CD14-positive monocyte (primary cell): ENCODE measurements around the gene TRAIP. TPM values are rescaled to one million over a fixed set of nuclear protein-coding genes. Genes with fewer than 3 reads are reported as not detected.

ENCODE experiments used
- DNase-seq, 3 donors: peaks; one replicate each; pipeline ENCODE4 v3.0.0-alpha.2; 2011 to 2022
- H2AFZ ChIP-seq: 2 replicates; pipeline ENCODE4 v1.6.0; 2012; ENCODE audit warnings: mild to moderate bottlenecking, low read depth, low read length, inconsistent platforms; ENCODE audit not compliant: insufficient read depth, poor library complexity, severe bottlenecking
- H3K27ac ChIP-seq, 2 donors: 1 replicate in 1 of 2; 2 replicates in 1 of 2; pipeline ENCODE4 v1.5.1; 2012 to 2013; ENCODE audit warnings: low read length in 2 of 2, control low read depth in 1 of 2, inconsistent platforms in 1 of 2, low read depth in 1 of 2, mild to moderate bottlenecking in 1 of 2
- H3K27me3 ChIP-seq, 2 donors: one replicate each; pipeline versions ENCODE4 v1.6.0 to v1.6.1; 2011 to 2013; ENCODE audit warnings: low read length in 2 of 2; ENCODE audit not compliant: control insufficient read depth in 2 of 2, insufficient read depth in 2 of 2
- H3K36me3 ChIP-seq, 2 donors: replicated peaks in 1 of 2; 1 replicate in 1 of 2; 2 replicates in 1 of 2; pipeline versions ENCODE4 v1.5.1 to v1.6.1; 2012 to 2013; ENCODE audit warnings: low read length in 2 of 2, control low read depth in 1 of 2, inconsistent platforms in 1 of 2, mild to moderate bottlenecking in 1 of 2; ENCODE audit not compliant: insufficient read depth in 2 of 2, control insufficient read depth in 1 of 2
- H3K4me1 ChIP-seq, 2 donors: 1 replicate in 1 of 2; 2 replicates in 1 of 2; pipeline versions ENCODE4 v1.5.1 to v1.6.1; 2012 to 2013; ENCODE audit warnings: low read length in 2 of 2, control low read depth in 1 of 2, inconsistent platforms in 1 of 2, mild to moderate bottlenecking in 1 of 2, moderate library complexity in 1 of 2; ENCODE audit not compliant: insufficient read depth in 2 of 2, control insufficient read depth in 1 of 2
- H3K4me2 ChIP-seq: replicated peaks from 2 replicates; pipeline ENCODE3; 2012; ENCODE audit warnings: low read length, moderate library complexity, mild to moderate bottlenecking; ENCODE audit not compliant: poor library complexity, severe bottlenecking; ENCODE audit errors: extremely low read depth
- H3K4me3 ChIP-seq, 3 experiments: fragments of 200-600 bp in 1 of 3; sonication (generic) in 1 of 3; replicated peaks in 1 of 3; 1 replicate in 2 of 3; 2 replicates in 1 of 3; pipeline ENCODE4 v1.5.1; 2011 to 2013; ENCODE audit warnings: low read length in 3 of 3, mild to moderate bottlenecking in 3 of 3, control low read depth in 2 of 3, low read depth in 2 of 3, inconsistent platforms in 1 of 3, moderate library complexity in 1 of 3
- H3K79me2 ChIP-seq: 2 replicates; pipeline ENCODE4 v1.6.0; 2012; ENCODE audit warnings: mild to moderate bottlenecking, control low read depth, inconsistent platforms, low read length, moderate library complexity; ENCODE audit not compliant: insufficient read depth
- H3K9ac ChIP-seq: 2 replicates; pipeline ENCODE4 v1.6.0; 2017; ENCODE audit warnings: low read length, mild to moderate bottlenecking; ENCODE audit not compliant: insufficient read depth, poor library complexity, severe bottlenecking
- H3K9me3 ChIP-seq, 2 donors: replicated peaks in 1 of 2; 1 replicate in 1 of 2; 2 replicates in 1 of 2; pipeline versions ENCODE4 v1.5.1 to v1.6.1; 2012 to 2013; ENCODE audit warnings: low read length in 2 of 2, control low read depth in 1 of 2; ENCODE audit not compliant: control insufficient read depth in 1 of 2, insufficient read depth in 1 of 2
- H4K20me1 ChIP-seq: 2 replicates; pipeline ENCODE4 v1.6.0; 2012; ENCODE audit warnings: mild to moderate bottlenecking, low read length, control low read depth, moderate library complexity; ENCODE audit not compliant: insufficient read depth
- H3K27ac Mint-ChIP-seq, 7 donors: one replicate each; pipeline ENCODE4 v1.8.0; 2020; ENCODE audit warnings: mild to moderate bottlenecking in 7 of 7, mixed read lengths in 7 of 7, moderate library complexity in 6 of 7, inconsistent platforms in 2 of 7
- H3K27me3 Mint-ChIP-seq, 3 donors: one replicate each; pipeline ENCODE4 v1.8.0; 2021 to 2022; ENCODE audit warnings: low read depth in 3 of 3, mild to moderate bottlenecking in 3 of 3, mixed read lengths in 3 of 3, moderate library complexity in 3 of 3, inconsistent platforms in 1 of 3
- H3K36me3 Mint-ChIP-seq, 2 donors: one replicate each; pipeline ENCODE4 v1.8.0; 2020; ENCODE audit warnings: mixed read lengths in 2 of 2, inconsistent platforms in 1 of 2, mild to moderate bottlenecking in 1 of 2
- H3K4me1 Mint-ChIP-seq: one replicate; pipeline ENCODE4 v1.8.0; 2020; ENCODE audit warnings: mild to moderate bottlenecking, mixed read lengths
- H3K4me3 Mint-ChIP-seq, 2 donors: one replicate each; pipeline ENCODE4 v1.8.0; 2020; ENCODE audit warnings: mild to moderate bottlenecking in 2 of 2, mixed read lengths in 2 of 2, moderate library complexity in 1 of 2
- H3K9me3 Mint-ChIP-seq, 7 donors: one replicate each; pipeline ENCODE4 v1.8.0; 2020 to 2022; ENCODE audit warnings: mixed read lengths in 7 of 7, mild to moderate bottlenecking in 6 of 7, moderate library complexity in 6 of 7, inconsistent platforms in 2 of 7
- WGBS: methylation state at CpG from one replicate; pipeline ENCODE4 v1.1.5; 2013; ENCODE audit warnings: missing lambda C conversion rate; ENCODE audit not compliant: insufficient coverage; 5-methylcytosine and 5-hydroxymethylcytosine counted together
- intact Hi-C, 2 donors: fragments of 100-400 bp; cut with micrococcal nuclease; formaldehyde crosslinking; loops; one replicate each; pipeline versions ENCODE4 v1.15.0 to v1.15.1; 2023
- polyA plus RNA-seq, 3 donors: library from polyadenylated mRNA; depleted of rRNA in 1 of 3; unstranded in 2 of 3; stranded (reverse) in 1 of 3; fragments of 300-500 nt in 2 of 3; fragments of >200 nt in 1 of 3; fragmentation: Illumina TruSeq in 2 of 3; gene quantifications; 1 replicate in 2 of 3; 2 replicates in 1 of 3; pipeline ENCODE4 v1.2.3, GENCODE V29; 2012 to 2021
- TF ChIP-seq, protein P1 (sequence below): fragments of 200-600 bp; IDR thresholded peaks from one replicate; pipeline ENCODE4 v1.8.0; 2022; ENCODE audit warnings: antibody characterized with exemption, mild to moderate bottlenecking

TRAIP gene
- polyA plus RNA-seq, 3 donors = 0.68 to 1.1 (median 0.95) TPM

DNA sequence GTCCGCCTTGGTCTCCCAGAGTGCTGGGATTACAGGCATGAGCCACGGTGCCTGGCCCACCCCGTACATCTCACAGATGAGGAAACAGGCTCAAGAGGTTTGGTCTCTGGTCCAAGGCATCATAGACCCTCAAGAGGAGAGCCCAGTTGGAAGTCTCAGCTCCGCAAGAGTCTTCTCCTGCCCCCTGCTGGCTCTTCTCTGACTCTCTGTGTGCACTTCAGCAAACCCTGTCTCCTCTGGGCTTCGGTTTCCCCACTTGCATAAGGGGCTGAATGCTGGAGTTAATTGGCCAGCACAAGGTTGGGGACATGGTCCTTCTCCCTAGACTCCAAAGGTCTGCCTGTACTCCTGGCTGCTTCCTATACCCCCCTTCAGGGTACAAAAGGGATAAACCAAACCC lies 43.5 kb upstream of the TRAIP start:
- H3K79me2 ChIP-seq = no peaks in the 10 kb centered on the region

DNA sequence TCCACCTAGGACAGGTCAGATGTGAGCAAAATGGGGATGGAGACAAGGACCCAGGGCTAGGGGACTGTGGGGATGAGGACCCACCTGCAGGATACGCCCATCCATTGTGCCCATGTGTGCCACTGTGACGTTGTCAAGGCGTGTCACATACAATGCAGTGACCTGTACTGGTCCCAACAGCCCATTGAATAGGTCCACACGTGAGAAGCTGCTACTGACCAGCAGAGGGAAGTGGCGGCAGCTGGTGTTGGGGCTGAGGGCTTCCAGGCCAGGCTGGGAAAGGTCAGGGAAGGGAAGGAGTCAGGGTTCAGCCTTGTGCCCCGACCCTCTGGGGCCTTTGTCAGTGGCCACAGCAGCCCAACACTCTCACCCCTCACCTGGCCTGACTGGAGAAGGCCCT lies 42.6 kb upstream of the TRAIP start:
- intact Hi-C loops = no loop called here
- Histone ChIP-seq H3K9ac (no peak overlapping the region), H3K4me1 (peaks cover 5 to 8% of the 10 kb centered on the region in 2 donors), H3K79me2 (no peaks in the 10 kb centered on the region), H3K36me3 (no peaks in the 10 kb centered on the region), H3K4me2 (no peak overlapping the region), H3K9me3 (no peaks in the 10 kb centered on the region), H2AFZ (no peak overlapping the region), H4K20me1 (no peaks in the 10 kb centered on the region), H3K4me3 (no peak overlapping the region), H3K27me3 (no peaks in the 10 kb centered on the region), H3K27ac (no peak overlapping the region)
- H3K4me3 Mint-ChIP-seq = no peak overlapping the region
- DNase-seq = no peak
- peaks cover 3 to 8% (median 5%) of the 10 kb centered on the region in 3 donors for H3K27me3 Mint-ChIP-seq
- WGBS = 89% methylated on average over 4 of the region's 6 CpGs
- H3K9me3 Mint-ChIP-seq = no peaks in the 10 kb centered on the region
- TF ChIP-seq, protein P1, sequence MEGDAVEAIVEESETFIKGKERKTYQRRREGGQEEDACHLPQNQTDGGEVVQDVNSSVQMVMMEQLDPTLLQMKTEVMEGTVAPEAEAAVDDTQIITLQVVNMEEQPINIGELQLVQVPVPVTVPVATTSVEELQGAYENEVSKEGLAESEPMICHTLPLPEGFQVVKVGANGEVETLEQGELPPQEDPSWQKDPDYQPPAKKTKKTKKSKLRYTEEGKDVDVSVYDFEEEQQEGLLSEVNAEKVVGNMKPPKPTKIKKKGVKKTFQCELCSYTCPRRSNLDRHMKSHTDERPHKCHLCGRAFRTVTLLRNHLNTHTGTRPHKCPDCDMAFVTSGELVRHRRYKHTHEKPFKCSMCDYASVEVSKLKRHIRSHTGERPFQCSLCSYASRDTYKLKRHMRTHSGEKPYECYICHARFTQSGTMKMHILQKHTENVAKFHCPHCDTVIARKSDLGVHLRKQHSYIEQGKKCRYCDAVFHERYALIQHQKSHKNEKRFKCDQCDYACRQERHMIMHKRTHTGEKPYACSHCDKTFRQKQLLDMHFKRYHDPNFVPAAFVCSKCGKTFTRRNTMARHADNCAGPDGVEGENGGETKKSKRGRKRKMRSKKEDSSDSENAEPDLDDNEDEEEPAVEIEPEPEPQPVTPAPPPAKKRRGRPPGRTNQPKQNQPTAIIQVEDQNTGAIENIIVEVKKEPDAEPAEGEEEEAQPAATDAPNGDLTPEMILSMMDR = no peak
- no peak overlapping the region for H3K27ac Mint-ChIP-seq
- peaks cover 6% of the 10 kb centered on the region for H3K4me1 Mint-ChIP-seq
- H3K36me3 Mint-ChIP-seq = no peaks in the 10 kb centered on the region

More for the DNA sequence above, 43.5 kb upstream of the TRAIP start:
- Mint-ChIP-seq H3K27me3 (peaks cover 2 to 8% (median 5%) of the 10 kb centered on the region in 3 donors), H3K4me1 (peaks cover 9% of the 10 kb centered on the region), H3K4me3 (no peak overlapping the region), H3K27ac (no peak overlapping the region), H3K36me3 (no peaks in the 10 kb centered on the region), H3K9me3 (no peaks in the 10 kb centered on the region)
- WGBS = 63% methylated on average over 5 of the region's 5 CpGs
- H3K9ac ChIP-seq = no peak overlapping the region
- DNase-seq = no peak
- H3K4me1 ChIP-seq = peaks cover 7 to 13% of the 10 kb centered on the region in 2 donors
- TF ChIP-seq, protein P1 = no peak
- intact Hi-C loops = no loop called here
- H3K9me3 ChIP-seq = no peaks in the 10 kb centered on the region
- no peak overlapping the region for H3K4me3 ChIP-seq
- H3K4me2 ChIP-seq = no peak overlapping the region
- no peaks in the 10 kb centered on the region for H3K36me3 ChIP-seq
- H2AFZ ChIP-seq = no peak overlapping the region
- H3K27ac ChIP-seq = no peak overlapping the region
- no peaks in the 10 kb centered on the region for H4K20me1 ChIP-seq
- H3K27me3 ChIP-seq = no peaks in the 10 kb centered on the region
